Measurements from ENCODE around the gene CD3G. TPM values are rescaled to one million over a fixed set of nuclear protein-coding genes. Genes with fewer than 3 reads are reported as not detected.

Gene CD3G
- total and polyA plus RNA-seq, 2 of the 4 experiments (the other 2 are of a cell fraction), result not detected

GRCh38 chr11:118375978-118376377, 31.8 kb downstream of the CD3G start:
- Histone ChIP-seq H3K9me3 (ENCODE audit: control insufficient read depth, insufficient read depth, low read length) (no peaks in the 10 kb centered on the region), H3K18ac (ENCODE audit: low read depth, low read length) (no peak overlapping the region), H2BK120ac (ENCODE audit: low read depth, low read length) (no peak overlapping the region), H3K4me1 (ENCODE audit: control insufficient read depth, insufficient read depth, low read length) (no peaks in the 10 kb centered on the region), H3K27me3 (ENCODE audit: control insufficient read depth, insufficient read depth, low read length) (no peaks in the 10 kb centered on the region), H3K4me3 (ENCODE audit: insufficient read depth, low read depth, low read length) (no peak overlapping the region), H2BK15ac (ENCODE audit: low read depth, low read length) (no peak overlapping the region), H2AK9ac (replicated peaks; ENCODE audit: low read depth, low read length, poor library complexity) (no peak overlapping the region), H4K8ac (ENCODE audit: low read depth in 2 of 2, low read length in 2 of 2) (no peak overlapping the region), H3K23ac (ENCODE audit: low read depth, low read length) (no peak overlapping the region), H3K56ac (ENCODE audit: extremely low read depth, insufficient read depth, low read length) (no peak overlapping the region), H3K4ac (ENCODE audit: low read depth, low read length) (no peak overlapping the region), H3K9me1 (ENCODE audit: insufficient read depth, low read length) (no peaks in the 10 kb centered on the region), H4K20me1 (ENCODE audit: insufficient read depth, low read length) (no peaks in the 10 kb centered on the region), H3K4me2 (ENCODE audit: low read depth, low read length) (no peak overlapping the region), H3K79me1 (ENCODE audit: low read depth in 1 of 2, low read length in 2 of 2) (no peaks in the 10 kb centered on the region), H2BK5ac (ENCODE audit: low read depth, low read length, poor library complexity, severe bottlenecking) (no peak overlapping the region), H4K5ac (ENCODE audit: low read depth, low read length) (no peak overlapping the region), H3K9ac (ENCODE audit: low read depth, low read length) (no peak overlapping the region), H3K27ac (ENCODE audit: insufficient read depth, low read length) (no peak overlapping the region), H2AK5ac (ENCODE audit: low read depth, low read length) (no peak overlapping the region), H3K14ac (replicated peaks; ENCODE audit: low read depth, low read length) (no peak overlapping the region), H3K36me3 (ENCODE audit: control insufficient read depth, insufficient read depth, low read length) (peaks cover 49% of the 10 kb centered on the region), H2BK20ac (ENCODE audit: low read depth, low read length) (no peak overlapping the region), H4K91ac (ENCODE audit: insufficient read depth, low read depth, low read length) (no peak overlapping the region), H2AFZ (replicated peaks; ENCODE audit: low read length, poor library complexity) (no peak overlapping the region)
- POLR2A ChIA-PET (ENCODE audit: unreplicated experiment), result no interaction called here
- CTCF ChIA-PET, result interaction anchor here (0.6 kb wide), 1 partner anchor 712 kb away, joined by 4 read pairs; no protein-coding TSS in a partner anchor
- ATAC-seq (ENCODE audit: low read depth) (no peak), DNase-seq (no peak)
- intact Hi-C loops (cut with micrococcal nuclease), result no loop called here
- dilution Hi-C loops (cut with HindIII; ENCODE audit: low sequenced_read_pairs, unreplicated experiment), result no loop called here
- TF ChIP-seq NFE2L2 (IDR thresholded peaks at IDR 0.05; ENCODE audit: low read depth, low read length) (no peak), BHLHE40 (IDR thresholded peaks at IDR 0.05; ENCODE audit: low read depth, low read length) (no peak), RFX5 (IDR thresholded peaks at IDR 0.05; ENCODE audit: low read depth, low read length) (no peak), POLR2A (IDR thresholded peaks at IDR 0.05; ENCODE audit: low read depth, low read length) (no peak), CHD1 (IDR thresholded peaks at IDR 0.05; ENCODE audit: low read depth, low read length) (no peak), MXI1 (IDR thresholded peaks at IDR 0.05; ENCODE audit: borderline replicate concordance, low read depth, low read length) (no peak), MAZ (IDR thresholded peaks at IDR 0.05; ENCODE audit: borderline replicate concordance, low read depth, low read length) (no peak), ELK1 (IDR thresholded peaks at IDR 0.05; ENCODE audit: borderline replicate concordance, low read depth, low read length) (no peak), FOS (IDR thresholded peaks at IDR 0.05; ENCODE audit: low read depth, low read length) (no peak), SMC3 (IDR thresholded peaks at IDR 0.05; ENCODE audit: low read depth, low read length) (no peak), RAD21 (IDR thresholded peaks at IDR 0.05; ENCODE audit: low read length) (no peak), RCOR1 (IDR thresholded peaks at IDR 0.05; ENCODE audit: insufficient replicate concordance, low read length) (no peak), MAFK (IDR thresholded peaks at IDR 0.05; ENCODE audit: low read depth, low read length) (no peak), USF2 (IDR thresholded peaks at IDR 0.05; ENCODE audit: low read depth, low read length) (no peak), CTCF (conservative IDR thresholded peaks at IDR 0.05; ENCODE audit: low read depth, low read length) (no peak), CEBPB (IDR thresholded peaks at IDR 0.05; ENCODE audit: low read depth, low read length) (no peak)
- no TSS peak for BruUV-seq (replicated peaks)
- in situ Hi-C loops (cut with MboI; ENCODE audit: low sequenced_read_pairs), result no loop called here

Data from IMR-90 (cell line).